KMS-11 (cell line): ENCODE data around the gene C14orf93.

Source experiments
- H2AFZ ChIP-seq: fragments of 200-600 bp; sonication (generic); 2 replicates; pipeline ENCODE4 v1.6.1; 2016; ENCODE audit warnings: antibody characterized with exemption, mixed run types, low read depth
- H3K27ac ChIP-seq: fragments of 200-600 bp; sonication (generic); 2 replicates; pipeline ENCODE4 v1.6.1; 2016; ENCODE audit warnings: mild to moderate bottlenecking, mixed run types
- H3K27me3 ChIP-seq: fragments of 200-600 bp; sonication (generic); 2 replicates; pipeline ENCODE4 v1.6.1; 2017; ENCODE audit warnings: mild to moderate bottlenecking, low read depth, mixed run types, moderate library complexity; ENCODE audit not compliant: insufficient read depth
- H3K36me3 ChIP-seq: fragments of 200-600 bp; sonication (generic); 2 replicates; pipeline ENCODE4 v1.6.1; 2017; ENCODE audit warnings: mild to moderate bottlenecking, mixed run types; ENCODE audit not compliant: insufficient read depth
- H3K4me1 ChIP-seq: fragments of 200-600 bp; sonication (generic); 2 replicates; pipeline ENCODE4 v1.6.1; 2016; ENCODE audit warnings: mild to moderate bottlenecking, low read depth, mixed run types; ENCODE audit not compliant: poor library complexity, severe bottlenecking
- H3K4me2 ChIP-seq: fragments of 200-600 bp; sonication (generic); 2 replicates; pipeline ENCODE4 v1.7.0; 2016; ENCODE audit warnings: mild to moderate bottlenecking, mixed run types
- H3K4me3 ChIP-seq: fragments of 200-600 bp; sonication (generic); IDR thresholded peaks from 2 replicates; pipeline ENCODE4 v1.6.1; 2017; ENCODE audit warnings: low read depth, low read length, mixed read lengths; ENCODE audit not compliant: insufficient read depth
- H3K79me2 ChIP-seq: fragments of 200-600 bp; sonication (generic); 2 replicates; pipeline ENCODE4 v1.6.1; 2016; ENCODE audit warnings: low read depth, mixed run types; ENCODE audit not compliant: insufficient read depth
- H3K9ac ChIP-seq: fragments of 200-600 bp; sonication (generic); 2 replicates; pipeline ENCODE4 v1.6.1; 2016; ENCODE audit warnings: mild to moderate bottlenecking, mixed run types
- H4K20me1 ChIP-seq: fragments of 200-600 bp; sonication (generic); 2 replicates; pipeline ENCODE4 v1.6.1; 2016; ENCODE audit warnings: mild to moderate bottlenecking, mixed run types; ENCODE audit not compliant: insufficient read depth
- CTCF ChIP-seq: fragments of 200-600 bp; sonication (generic); conservative IDR thresholded peaks from 2 replicates; pipeline ENCODE4 v1.6.1; 2017; ENCODE audit warnings: low read depth, mild to moderate bottlenecking, antibody characterized with exemption, low read length, moderate library complexity, mixed read lengths

Gene C14orf93

DNA sequence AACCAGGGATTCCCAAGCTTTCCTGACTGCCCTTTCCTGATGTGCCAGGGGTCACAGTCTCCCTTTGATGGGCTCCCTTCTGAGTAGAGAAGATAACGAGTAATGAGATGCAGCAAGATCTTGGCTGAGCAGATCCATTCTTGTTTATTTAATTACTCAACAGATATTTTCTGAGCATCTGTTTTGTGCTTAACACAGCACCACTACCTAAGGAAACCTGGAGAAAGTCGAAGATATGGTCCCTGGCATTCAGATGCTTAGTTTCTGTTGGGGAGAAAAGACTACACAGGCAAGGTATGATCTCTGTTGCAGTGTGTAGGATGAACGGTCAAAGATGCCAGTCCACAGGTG lies 31.5 kb downstream of the C14orf93 start:
- Histone ChIP-seq H3K4me3 (no peak overlapping the region), H3K9ac (no peak overlapping the region), H3K4me1 (no peaks in the 10 kb centered on the region)

GRCh38 chr14:22977684-22978486 lies 32.1 kb downstream of the C14orf93 start:
- Histone ChIP-seq H3K4me2 (no peak overlapping the region), H3K79me2 (no peaks in the 10 kb centered on the region), H3K4me3 (no peak overlapping the region), H3K4me1 (no peaks in the 10 kb centered on the region), H3K36me3 (no peaks in the 10 kb centered on the region), H2AFZ (no peak overlapping the region), H4K20me1 (no peaks in the 10 kb centered on the region), H3K27ac (no peak overlapping the region), H3K27me3 (no peaks in the 10 kb centered on the region), H3K9ac (no peak overlapping the region)
- no peak for TF ChIP-seq CTCF

More for the DNA sequence above, 31.5 kb downstream of the C14orf93 start:
- no peak overlapping the region for H3K4me2 ChIP-seq
- no peaks in the 10 kb centered on the region for H3K36me3 ChIP-seq
- no peak overlapping the region for H2AFZ ChIP-seq
- no peaks in the 10 kb centered on the region for H4K20me1 ChIP-seq
- no peaks in the 10 kb centered on the region for H3K27me3 ChIP-seq
- no peak overlapping the region for H3K27ac ChIP-seq
- H3K79me2 ChIP-seq: no peaks in the 10 kb centered on the region
- TF ChIP-seq CTCF: no peak

- Histone ChIP-seq H3K9ac (no peak overlapping the region), H3K27ac (no peak overlapping the region), H3K27me3 (no peaks in the 10 kb centered on the region), H3K4me2 (no peak overlapping the region), H3K4me3 (no peak overlapping the region), H4K20me1 (no peaks in the 10 kb centered on the region), H3K36me3 (no peaks in the 10 kb centered on the region), H3K4me1 (no peaks in the 10 kb centered on the region), H3K79me2 (no peaks in the 10 kb centered on the region), H2AFZ (no peak overlapping the region)
- no peak for TF ChIP-seq CTCF
Observed at GRCh38 chr14:22977434-22977683, 32.6 kb downstream of the C14orf93 start.

DNA sequence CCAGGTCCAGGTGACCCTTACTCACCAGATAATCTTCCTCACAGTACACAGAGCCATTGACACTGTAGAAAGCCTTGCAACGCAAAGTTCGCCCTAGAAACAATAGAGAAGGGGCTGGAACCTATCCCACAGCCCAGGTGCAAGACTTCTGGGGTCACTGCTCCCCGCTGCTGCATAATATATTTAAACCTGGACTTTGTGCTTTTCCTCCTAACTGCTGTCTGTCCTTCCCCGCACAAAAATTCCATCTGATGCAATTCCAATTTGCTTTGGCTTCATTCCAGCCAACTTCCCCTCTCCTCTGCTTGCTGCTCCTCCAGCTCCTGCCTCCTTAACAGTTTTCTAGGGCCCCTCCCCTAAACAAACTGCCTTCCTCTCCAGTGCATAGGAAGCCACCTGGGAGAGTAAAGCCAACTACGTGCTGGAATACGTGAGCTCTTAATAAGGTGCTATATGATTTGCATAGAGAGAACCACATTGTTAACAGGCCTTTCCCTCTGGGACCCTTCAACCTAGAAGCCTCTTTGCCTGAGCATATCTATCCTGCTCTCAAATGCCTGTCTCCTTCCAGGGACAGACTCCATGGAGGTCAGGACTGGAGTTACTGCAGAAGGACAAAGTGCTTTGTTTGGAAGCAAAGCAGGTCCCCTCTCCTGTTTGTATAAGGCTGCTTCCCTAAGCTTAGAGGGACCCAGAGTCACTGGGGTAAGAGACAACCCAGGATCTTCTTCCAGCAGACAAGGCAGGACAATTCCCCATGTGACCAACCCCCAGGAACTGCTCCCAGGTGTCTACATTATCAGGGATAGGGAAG lies 33.1 kb downstream of the C14orf93 start:
- Histone ChIP-seq H2AFZ (no peak overlapping the region), H3K79me2 (no peaks in the 10 kb centered on the region), H3K36me3 (no peaks in the 10 kb centered on the region), H3K9ac (no peak overlapping the region), H3K4me3 (no peak overlapping the region), H3K27ac (no peak overlapping the region), H4K20me1 (no peaks in the 10 kb centered on the region), H3K4me1 (no peaks in the 10 kb centered on the region), H3K4me2 (no peak overlapping the region), H3K27me3 (no peaks in the 10 kb centered on the region)
- no peak for TF ChIP-seq CTCF
